Lower leg skin (tissue), 4 donors: ENCODE measurements around the gene CLK2. TPM values are rescaled to one million over a fixed set of nuclear protein-coding genes. Genes with fewer than 3 reads are reported as not detected.
A peak's percentile ranks its signal among the peaks of the same experiment; 100 is the strongest.

Experiments used
- DNase-seq, 2 donors: peaks; one replicate each; pipeline ENCODE4 v3.0.0-alpha.2; 2019; ENCODE audit warnings: low spot score in 2 of 2
- H3K4me3 ChIP-seq: fragments of 200-600 bp; sonication (generic); 2 replicates; pipeline ENCODE4 v1.5.1; 2017; ENCODE audit warnings: mild to moderate bottlenecking, low read depth; ENCODE audit not compliant: poor library complexity, severe bottlenecking
- POLR2A ChIP-seq, 2 donors: fragments of 450-650 bp; IDR thresholded peaks; one replicate each; pipeline ENCODE4 v1.6.1; 2016 to 2017; ENCODE audit warnings: antibody characterized with exemption in 2 of 2, mild to moderate bottlenecking in 1 of 2, moderate library complexity in 1 of 2
- WGBS, 2 donors: methylation state at CpG; one replicate each; pipeline ENCODE4 v1.1.5; 2018; 5-methylcytosine and 5-hydroxymethylcytosine counted together
- intact Hi-C: fragments of 100-400 bp; cut with DNase I; formaldehyde crosslinking; loops from one replicate; pipeline ENCODE4 v1.15.0; 2023; ENCODE audit warnings: low total_unique reads
- total RNA-seq, 4 donors: library from RNA; depleted of rRNA; stranded (reverse); fragments of >200 nt; gene quantifications; one replicate each; pipeline ENCODE4 v1.1.0, GENCODE V29; 2016
- TF ChIP-seq, protein P1 (sequence below), 3 donors: fragments of 450-650 bp; IDR thresholded peaks; one replicate each; pipeline ENCODE4 v1.5.1; 2016; ENCODE audit warnings: antibody characterized with exemption in 3 of 3, mild to moderate bottlenecking in 3 of 3, moderate library complexity in 2 of 3

The CLK2 gene
- total RNA-seq, 4 donors from 2014 or later, result 24.6 to 55.8 (median 38.0) TPM

DNA sequence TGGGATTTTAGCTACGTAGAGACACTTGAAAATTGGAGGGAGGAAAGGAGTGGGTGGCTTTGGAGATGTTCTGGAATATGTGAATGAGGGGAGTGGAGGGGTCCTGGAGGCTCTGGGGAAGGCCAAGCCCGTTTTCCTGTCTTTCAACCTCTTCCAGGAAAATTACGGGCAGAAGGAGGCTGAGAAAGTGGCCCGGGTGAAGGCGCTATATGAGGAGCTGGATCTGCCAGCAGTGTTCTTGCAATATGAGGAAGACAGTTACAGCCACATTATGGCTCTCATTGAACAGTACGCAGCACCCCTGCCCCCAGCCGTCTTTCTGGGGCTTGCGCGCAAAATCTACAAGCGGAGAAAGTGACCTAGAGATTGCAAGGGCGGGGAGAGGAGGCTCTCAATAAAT is 46.9 kb upstream of the CLK2 start:
- intact Hi-C loops, result loop anchor here (5.0 kb wide), 2 partner anchors 43 to 68 kb away; partner anchors contain the start of gene HCN3
- no peak for DNase-seq
- no peak overlapping the region for H3K4me3 ChIP-seq
- 24 to 38% methylated on average over 11 of the region's 11 CpGs for WGBS, 2 donors
- TF ChIP-seq, protein P1, sequence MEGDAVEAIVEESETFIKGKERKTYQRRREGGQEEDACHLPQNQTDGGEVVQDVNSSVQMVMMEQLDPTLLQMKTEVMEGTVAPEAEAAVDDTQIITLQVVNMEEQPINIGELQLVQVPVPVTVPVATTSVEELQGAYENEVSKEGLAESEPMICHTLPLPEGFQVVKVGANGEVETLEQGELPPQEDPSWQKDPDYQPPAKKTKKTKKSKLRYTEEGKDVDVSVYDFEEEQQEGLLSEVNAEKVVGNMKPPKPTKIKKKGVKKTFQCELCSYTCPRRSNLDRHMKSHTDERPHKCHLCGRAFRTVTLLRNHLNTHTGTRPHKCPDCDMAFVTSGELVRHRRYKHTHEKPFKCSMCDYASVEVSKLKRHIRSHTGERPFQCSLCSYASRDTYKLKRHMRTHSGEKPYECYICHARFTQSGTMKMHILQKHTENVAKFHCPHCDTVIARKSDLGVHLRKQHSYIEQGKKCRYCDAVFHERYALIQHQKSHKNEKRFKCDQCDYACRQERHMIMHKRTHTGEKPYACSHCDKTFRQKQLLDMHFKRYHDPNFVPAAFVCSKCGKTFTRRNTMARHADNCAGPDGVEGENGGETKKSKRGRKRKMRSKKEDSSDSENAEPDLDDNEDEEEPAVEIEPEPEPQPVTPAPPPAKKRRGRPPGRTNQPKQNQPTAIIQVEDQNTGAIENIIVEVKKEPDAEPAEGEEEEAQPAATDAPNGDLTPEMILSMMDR (IDR thresholded peaks at IDR 0.05), result no peak
- TF ChIP-seq POLR2A (IDR thresholded peaks at IDR 0.05), result no peak

DNA sequence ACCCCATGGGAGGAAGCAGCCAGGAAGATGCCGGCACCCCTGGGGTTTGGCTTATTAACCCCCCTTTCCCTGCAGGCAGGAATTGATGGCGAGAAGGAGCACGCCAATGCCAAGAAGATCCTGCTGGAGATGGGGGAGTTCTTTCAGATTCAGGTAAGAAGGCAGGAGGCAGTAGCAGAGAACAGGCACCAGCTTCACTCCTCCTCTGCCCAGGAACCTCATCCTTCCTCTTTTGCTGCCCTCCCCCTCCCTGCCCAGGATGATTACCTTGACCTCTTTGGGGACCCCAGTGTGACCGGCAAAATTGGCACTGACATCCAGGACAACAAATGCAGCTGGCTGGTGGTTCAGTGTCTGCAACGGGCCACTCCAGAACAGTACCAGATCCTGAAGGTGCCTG is 46.2 kb upstream of the CLK2 start:
- DNase-seq, result no peak
- intact Hi-C loops, result no loop called here
- no peak overlapping the region for H3K4me3 ChIP-seq
- 69 to 81% methylated on average over 5 of the region's 5 CpGs for WGBS, 2 donors
- TF ChIP-seq, protein P1 (IDR thresholded peaks at IDR 0.05), result no peak
- TF ChIP-seq POLR2A (IDR thresholded peaks at IDR 0.05), result no peak

DNA sequence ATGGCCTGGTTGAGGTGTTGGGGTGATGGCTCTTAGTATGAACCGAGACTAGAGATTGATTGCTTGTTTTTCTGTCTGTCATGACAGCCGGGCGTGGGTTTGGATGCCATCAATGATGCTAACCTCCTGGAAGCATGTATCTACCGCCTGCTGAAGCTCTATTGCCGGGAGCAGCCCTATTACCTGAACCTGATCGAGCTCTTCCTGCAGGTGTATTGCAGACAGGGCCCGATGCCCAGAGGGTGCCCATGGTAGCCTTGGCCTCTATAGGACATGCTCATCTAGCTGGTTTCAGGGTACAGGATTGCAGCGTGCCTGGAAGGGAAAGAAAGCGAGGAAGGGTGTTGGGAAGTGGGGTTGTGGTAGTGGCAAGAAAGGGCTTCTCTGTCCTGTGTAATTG is 44.8 kb upstream of the CLK2 start:
- no peak overlapping the region for H3K4me3 ChIP-seq
- WGBS, 2 donors, result 90 to 97% methylated on average over 9 of the region's 9 CpGs
- no peak for TF ChIP-seq POLR2A (IDR thresholded peaks at IDR 0.05)
- TF ChIP-seq, protein P1 (IDR thresholded peaks at IDR 0.05), result no peak
- no peak for DNase-seq
- intact Hi-C loops, result no loop called here

DNA sequence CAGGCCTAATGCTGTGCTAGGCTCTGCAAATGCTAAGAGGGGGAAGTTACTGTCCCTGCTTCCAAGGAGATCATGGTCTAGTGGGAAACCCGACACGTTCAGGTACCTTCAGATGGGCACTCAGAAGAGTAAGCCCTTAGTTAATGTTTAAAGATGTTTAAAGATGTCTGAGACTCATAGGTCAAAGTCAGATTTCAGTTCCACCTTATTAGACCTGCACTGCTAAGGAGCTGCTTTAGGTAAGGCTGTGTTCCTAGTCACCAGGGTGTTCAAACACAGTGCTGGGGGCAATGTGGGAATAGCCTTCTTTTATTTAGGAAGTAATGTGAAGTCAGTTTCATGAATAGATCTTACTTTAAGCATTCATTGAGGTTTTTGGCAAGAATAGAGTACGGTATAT is 43.6 kb upstream of the CLK2 start:
- intact Hi-C loops, result no loop called here
- no peak for DNase-seq
- WGBS, 2 donors, result 86 to 92% methylated on average over 3 of the region's 3 CpGs
- TF ChIP-seq, protein P1 (IDR thresholded peaks at IDR 0.05), result no peak
- no peak for TF ChIP-seq POLR2A (IDR thresholded peaks at IDR 0.05)
- H3K4me3 ChIP-seq, result no peak overlapping the region

DNA sequence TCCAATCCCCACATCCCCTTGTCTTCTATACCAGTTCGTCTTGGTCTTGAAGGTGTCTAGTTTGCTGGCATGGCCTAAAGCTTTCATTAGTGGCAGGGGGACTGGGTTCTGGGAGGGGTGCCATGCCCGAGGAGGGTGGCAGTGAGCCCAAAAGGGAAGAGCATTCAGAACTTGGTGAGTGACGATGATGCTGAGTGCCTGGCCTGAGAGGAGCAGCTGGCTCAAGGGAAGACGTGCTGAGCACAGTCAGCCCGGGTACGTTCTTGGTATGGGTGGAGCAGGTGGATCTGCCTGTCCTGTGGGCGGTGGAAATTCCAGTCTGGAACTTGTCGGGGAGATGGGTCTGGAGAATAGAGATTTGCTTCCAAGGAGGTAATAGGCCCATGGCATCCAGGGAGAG is 40.0 kb upstream of the CLK2 start:
- DNase-seq, result no peak
- TF ChIP-seq POLR2A (IDR thresholded peaks at IDR 0.05), result no peak
- TF ChIP-seq, protein P1 (IDR thresholded peaks at IDR 0.05), result no peak
- intact Hi-C loops, result no loop called here

DNA sequence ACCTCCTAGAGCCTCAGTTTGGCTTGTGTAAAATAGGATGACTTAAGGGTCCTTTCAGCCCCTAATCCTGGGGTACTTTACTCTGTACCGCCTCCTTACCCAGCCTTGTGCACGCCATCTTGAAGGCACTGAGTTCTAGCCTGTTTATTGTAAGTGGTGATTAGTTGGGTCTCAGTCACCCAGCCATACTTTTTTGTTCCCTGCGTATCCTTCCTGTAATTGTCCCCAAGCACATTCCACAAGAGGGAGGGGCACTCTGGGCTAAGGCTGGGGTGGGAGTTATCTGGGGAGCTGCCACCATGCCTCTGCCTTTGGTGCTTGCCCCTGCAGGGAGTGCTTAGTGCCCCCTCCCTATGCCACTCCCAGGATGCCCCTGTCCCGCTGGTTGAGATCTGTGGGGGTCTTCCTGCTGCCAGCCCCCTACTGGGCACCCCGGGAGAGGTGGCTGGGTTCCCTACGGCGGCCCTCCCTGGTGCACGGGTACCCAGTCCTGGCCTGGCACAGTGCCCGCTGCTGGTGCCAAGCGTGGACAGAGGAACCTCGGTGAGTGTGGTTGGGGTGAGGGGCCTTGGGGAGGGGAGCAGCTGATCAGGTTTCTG is 36.2 kb upstream of the CLK2 start:
- TF ChIP-seq, protein P1 (IDR thresholded peaks at IDR 0.05), result no peak
- no peak for TF ChIP-seq POLR2A (IDR thresholded peaks at IDR 0.05)
- intact Hi-C loops, result no loop called here
- peak overlapping the region; percentile 71 for H3K4me3 ChIP-seq
- 1 to 19% methylated on average over 5 to 11 of the region's 11 CpGs for WGBS, 2 donors
- DNase-seq, result no peak

More for the DNA sequence above, 40.0 kb upstream of the CLK2 start:
- 55 to 61% methylated on average over 8 of the region's 8 CpGs for WGBS, 2 donors
- H3K4me3 ChIP-seq, result no peak overlapping the region
